Measurements from ENCODE around the gene DCLRE1A.

The DCLRE1A gene

DNA sequence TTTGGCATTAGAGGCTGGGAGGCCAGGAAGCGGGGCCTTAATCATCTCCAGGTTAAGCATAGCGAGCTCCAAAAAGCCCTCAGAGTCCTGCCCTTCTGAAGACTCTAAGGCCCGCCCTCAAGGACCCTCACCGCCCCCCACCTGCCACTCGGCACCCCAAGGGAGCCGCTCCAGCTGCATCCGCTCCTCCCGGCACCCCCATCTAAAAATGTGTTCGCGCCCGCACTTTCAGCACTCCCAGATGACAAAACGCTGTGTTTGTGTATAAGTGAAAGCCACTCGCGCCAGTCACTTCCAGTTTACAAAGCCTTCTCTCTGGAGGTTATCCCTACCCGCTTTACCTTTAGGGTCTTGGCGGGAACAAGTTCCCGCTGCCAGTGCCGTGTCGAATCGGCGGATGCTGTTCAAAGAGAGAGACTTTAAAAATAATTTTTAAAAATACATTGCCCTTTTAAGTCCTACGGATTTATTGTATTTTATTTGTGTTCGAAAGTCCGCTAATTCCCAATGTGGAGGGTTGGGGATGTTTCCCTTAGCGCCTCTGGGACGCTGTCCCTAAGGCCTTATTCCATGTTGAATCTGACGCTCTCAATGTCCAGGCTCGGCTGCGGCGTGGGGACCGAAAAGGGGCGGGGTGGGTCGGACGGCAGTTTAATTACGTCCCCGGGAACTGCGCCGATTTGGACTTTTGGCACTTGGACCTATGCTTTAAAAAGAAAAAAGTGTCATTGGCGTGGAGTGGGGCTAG is at the start of gene DCLRE1A, which contains the start of gene NHLRC2:
TSS of gene DCLRE1A (minus strand) at position 70 of the 748 bp plus-strand sequence. CDS start 900 bp downstream, outside the sequence.
TSS of gene NHLRC2 (plus strand) at position 649 of the 748 bp plus-strand sequence. CDS start 212 bp downstream, outside the sequence.
- peak; percentile 36 for DNase-seq

GRCh38 chr10:113899952-113900598 is 46.2 kb upstream of the DCLRE1A start:
- no peak for DNase-seq

DNA sequence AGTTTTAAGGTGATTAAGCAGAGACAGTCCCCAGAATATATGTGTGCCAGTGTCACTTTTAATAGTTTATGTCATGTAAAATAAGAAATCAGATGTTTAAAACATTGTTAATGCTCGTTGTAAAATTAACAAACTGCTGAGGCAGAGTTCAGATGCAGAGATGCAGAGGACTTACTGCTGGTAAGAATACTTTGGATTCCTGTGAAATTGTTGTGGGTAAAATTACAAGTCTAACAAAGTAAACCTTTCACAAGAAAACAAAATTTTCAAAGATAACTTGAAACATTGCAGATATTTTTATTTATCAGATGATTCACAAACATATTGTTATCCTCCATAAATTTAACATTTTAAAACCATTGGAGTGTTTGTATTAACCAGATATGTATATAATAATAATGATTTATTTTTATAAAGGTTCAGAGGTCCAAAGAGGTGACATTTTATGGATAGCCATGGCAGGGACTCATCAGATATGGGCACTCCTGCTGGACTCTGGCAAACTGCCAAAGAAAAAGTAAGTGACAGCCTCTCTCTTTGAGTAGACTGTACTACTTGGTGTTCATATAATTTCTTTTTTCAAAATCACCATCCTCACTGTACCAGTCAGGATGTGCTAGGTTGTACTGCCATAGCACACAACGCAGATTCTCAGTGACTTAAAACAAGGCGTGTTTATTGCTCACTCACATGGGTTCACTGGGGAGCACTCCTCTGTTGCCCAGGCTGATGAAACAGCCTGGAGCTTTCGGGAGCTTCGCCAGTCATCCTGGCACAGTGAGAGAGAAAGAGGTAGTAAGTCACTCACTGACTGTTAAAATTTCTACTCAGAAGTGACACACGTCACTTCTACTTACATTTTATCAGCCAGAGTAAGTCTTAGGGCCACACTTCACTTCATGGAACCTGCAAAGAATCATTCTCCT is 44.1 kb upstream of the DCLRE1A start:
- no peak for DNase-seq

DNA sequence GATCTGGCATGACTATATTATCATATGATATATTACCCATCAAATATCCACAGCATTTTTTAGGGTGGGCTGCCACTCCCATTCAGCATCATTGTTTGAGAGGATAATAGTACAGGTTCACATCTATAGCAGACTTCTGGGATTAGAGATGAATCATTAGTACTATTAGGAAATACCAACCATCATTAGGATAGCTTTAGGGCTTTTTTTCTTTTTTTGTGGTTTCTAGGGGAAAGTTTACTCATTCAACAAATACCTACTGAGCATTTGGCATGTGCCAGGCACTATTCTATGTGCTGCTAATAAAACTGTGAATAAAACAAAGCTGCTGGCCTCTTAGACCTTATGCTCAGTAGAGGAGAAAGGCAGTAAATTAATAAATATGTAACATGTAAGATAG is 41.1 kb upstream of the DCLRE1A start:
- DNase-seq, result no peak

GRCh38 chr10:113894581-113894980 is 40.7 kb upstream of the DCLRE1A start:
- DNase-seq, result no peak

- no peak for DNase-seq
Observed at GRCh38 chr10:113893570-113893969, 39.7 kb upstream of the DCLRE1A start.

DNA sequence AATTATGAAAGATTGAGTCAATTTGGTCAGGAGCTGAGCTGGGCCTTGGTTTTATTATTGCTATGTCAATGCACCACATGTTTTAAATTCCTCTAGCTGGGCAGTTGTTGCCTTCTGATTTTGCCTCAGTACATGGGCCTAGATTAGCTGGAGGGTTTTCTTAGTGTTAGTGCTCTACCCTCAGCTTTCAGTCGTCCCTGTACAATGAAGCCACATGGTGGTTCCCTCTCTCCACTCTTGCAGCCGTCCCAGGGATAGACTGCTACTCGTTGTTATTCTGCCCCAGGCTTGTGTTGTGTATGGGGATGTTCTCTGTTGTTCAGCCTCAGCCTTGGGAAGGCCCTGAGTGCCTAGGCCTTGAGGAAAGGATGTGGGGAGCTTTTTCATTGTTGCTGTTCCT is 37.6 kb upstream of the DCLRE1A start:
- DNase-seq, result no peak

- no peak for DNase-seq
Observed at GRCh38 chr10:113890769-113891168, 36.9 kb upstream of the DCLRE1A start.

DNA sequence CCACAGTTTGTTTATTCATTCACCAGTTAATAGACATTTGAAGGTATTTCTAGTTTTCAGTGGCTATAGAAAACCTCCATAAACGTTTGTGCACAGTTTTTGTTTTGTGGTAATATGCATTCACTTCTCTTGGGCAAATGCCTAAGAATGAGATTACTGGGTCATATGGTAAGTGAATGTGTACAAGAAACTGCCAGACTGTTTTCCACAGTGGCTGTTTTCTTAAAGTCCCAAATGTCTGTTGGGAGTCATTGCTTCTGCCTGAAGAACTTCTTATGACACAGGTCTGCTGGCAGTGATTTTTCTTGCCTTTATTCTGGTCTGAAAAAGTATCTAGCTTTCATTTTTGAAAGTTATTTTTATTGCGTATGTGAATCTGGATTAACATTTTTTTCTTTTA is 36.0 kb upstream of the DCLRE1A start:
- no peak for DNase-seq

DNA sequence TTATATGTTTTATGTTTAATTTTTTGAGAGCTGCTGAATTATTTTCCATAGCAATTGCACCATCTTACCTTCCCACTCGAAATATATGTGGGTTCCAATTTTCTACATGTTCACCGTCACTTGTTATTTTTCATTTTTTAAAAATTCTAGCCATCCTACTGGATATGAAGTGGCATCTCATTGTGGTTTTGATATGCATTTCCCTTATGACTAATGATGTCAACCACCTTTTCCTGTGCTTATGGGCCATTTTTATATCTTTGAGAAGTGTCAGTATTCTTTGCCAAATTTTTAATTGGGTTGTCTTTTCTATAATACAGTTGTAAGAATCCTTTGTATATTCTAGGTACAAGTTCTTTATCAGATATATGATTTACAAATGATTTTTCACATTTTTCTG is 28.4 kb upstream of the DCLRE1A start:
- no peak for DNase-seq

DNA sequence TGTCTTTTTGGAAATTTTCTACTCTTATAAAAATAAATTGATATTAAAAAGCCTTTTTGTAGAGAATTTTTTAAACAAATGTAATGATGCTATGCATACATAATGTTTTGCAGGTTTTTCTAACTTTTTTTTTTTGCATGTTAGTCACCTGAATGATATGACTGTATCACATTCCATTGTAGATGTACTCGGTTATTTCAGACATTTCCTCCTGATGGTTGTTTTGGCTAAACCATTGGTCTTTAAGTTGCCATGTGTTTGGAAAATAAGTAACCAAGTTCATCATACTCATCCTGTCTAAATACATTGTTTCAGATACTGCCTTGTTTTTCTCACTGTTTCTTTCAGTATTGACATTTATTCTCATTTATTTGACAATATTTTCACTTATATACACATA is 26.4 kb upstream of the DCLRE1A start:
- no peak for DNase-seq

- no peak for DNase-seq
Observed at GRCh38 chr10:113879691-113880090, 25.8 kb upstream of the DCLRE1A start.

DNA sequence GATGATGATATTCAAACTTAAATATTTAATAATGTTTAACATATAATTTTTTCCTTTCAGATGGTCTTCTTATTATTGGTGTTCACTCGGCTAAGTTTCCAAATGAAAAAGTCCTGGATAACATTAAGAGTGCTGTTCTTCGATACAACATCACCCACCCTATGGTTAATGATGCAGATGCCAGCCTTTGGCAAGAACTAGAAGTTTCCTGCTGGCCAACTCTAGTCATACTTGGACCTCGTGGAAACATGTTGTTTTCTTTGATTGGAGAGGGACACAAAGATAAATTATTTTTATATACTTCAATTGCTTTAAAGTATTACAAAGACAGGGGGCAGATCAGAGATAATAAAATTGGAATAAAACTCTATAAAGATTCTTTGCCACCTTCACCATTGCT is 22.6 kb upstream of the DCLRE1A start:
- DNase-seq, result no peak

GRCh38 chr10:113875212-113875611 is 21.3 kb upstream of the DCLRE1A start:
- no peak for DNase-seq

DNA sequence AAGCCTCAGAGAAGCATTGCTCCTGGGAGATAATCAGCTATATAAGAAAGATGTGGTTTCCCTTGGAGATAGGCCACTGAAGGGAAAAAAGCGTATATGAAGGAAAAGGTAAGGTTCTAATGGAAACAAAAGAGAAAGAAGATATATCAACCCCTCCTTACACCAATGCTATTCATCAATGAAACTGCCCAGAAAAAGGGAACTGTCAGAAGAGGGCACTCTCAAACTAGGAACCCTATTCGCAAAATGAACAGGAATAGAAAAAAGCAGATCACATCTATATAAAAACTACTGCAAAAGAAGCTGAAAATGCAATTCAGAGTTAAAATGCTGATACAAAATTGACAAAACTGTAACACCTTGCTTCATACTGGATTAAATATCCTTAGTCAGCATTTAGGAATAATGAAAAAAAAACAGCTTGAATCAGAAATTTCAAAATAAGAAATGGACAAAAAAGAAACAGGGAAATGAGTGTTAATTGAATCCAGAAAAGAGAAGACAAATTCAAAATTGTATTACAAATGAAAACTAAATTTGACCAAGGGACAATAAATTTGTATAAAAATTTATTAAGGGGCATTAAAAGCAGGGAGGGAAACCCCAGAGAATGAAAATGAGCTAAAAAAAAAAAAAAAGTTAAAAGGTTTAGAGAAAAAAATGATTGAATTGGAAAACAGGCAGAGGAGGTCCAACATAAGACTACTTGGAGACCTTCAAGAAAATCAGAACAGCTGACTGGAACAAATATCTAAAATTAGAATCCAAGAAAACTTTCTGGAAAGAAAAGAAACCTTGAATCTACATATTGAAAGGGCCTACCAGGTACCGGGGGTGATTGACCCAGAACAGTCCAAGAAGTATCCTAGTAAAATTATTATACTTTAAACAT is 18.5 kb upstream of the DCLRE1A start:
- no peak for DNase-seq

DNA sequence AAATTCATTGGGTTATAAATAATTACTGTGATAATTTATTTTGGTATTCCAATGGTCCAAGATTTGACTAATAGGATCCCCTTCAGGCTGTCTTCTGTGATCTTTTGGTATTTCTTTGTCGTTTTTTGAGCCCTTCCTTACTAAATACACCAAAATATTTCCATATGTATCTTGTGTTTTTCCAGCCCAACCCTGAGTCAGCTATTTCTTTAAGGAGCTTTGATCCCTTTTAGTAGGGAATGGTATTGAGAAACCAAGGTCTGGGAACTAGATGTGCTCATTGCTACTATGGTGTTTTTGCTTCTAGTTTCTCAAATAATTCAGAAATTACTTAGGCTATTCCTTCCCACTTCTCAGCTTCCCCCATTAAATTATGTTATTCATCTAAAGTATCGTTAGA is 15.9 kb upstream of the DCLRE1A start:
- DNase-seq, result no peak

GRCh38 chr10:113867904-113868303 is 14.0 kb upstream of the DCLRE1A start:
- peak; percentile 22 for DNase-seq

DNA sequence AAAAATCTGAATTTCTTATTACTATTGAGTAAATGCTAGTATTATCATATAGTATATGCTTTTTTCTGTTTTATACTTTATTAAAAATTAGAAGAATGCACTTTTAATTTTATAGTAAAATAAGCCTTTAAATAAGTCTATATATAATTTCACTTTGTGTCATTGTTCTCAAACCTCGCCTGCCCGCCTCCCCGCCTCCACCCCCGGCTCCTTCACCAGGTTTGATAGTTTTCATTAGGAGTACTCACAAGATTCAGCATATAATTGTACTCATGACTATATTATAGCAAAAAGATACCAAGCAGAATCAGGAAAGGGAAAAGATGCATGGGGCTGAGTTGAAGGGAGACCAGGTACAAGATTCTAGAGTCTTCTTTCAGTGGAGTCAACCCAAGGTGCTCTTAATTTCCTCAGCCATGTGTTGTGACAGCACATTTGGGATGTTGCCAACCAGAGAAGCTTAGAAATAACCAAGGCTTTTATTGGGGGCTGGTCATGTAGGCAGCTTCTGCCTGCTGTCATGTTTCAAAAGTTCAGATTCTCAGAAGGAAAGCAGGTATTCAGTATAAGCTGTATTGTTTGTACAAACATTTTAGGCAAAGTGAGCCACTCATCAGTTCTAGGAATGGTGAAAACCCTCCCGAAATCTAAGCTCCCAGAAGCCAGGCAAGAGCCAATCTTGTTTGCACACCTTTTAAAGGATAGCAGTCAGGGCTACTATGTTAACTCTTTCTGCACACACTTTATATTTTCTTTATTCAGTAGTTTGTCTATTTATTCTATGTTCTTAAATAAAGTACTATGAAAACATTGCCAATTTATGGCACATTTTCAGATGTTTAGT is 12.9 kb upstream of the DCLRE1A start:
- DNase-seq, result no peak

GRCh38 chr10:113865901-113866300 is 12.0 kb upstream of the DCLRE1A start:
- DNase-seq, result peak; percentile 57

- DNase-seq, result no peak
Observed at GRCh38 chr10:113859261-113859660, 5.4 kb upstream of the DCLRE1A start.

DNA sequence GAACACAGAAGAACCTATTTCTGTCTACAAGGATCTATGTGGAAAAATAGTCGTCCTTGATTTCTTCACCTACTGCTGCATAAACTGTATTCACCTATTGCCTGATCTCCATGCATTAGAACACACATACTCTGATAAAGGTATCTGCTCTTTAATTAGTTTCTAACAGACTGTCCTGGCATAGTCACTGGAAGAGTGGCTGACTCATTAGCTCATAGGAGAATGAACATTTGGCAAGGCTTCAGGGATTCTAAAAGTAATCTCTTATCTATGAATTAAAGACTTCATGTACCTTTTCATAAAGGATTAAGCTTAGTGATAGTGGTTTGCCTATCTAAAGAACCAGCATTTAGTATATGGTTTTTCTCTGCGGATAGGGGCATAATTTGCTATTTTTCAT is 4.7 kb upstream of the DCLRE1A start:
- no peak for DNase-seq
